Left ventricle myocardium superior (tissue), 1 donor: ENCODE measurements around the gene HIF1A. TPM values are rescaled to one million over a fixed set of nuclear protein-coding genes. Genes with fewer than 3 reads are reported as not detected.

Experiments used
- ATAC-seq: fragments of 200-7000 bp; cut with Tn5 transposase; one replicate; pipeline ENCODE4 v1.9.1; 2020; ENCODE audit warnings: mild to moderate bottlenecking, moderate library complexity
- DNase-seq: peaks from one replicate; pipeline ENCODE4 v3.0.0-alpha.2; 2020
- intact Hi-C: fragments of 100-400 bp; cut with micrococcal nuclease; formaldehyde crosslinking; loops from one replicate; pipeline ENCODE4 v1.11.0; 2022
- total RNA-seq: library from RNA; stranded (reverse); fragmentation: NEBNext Ultra II Directional; extraction: Animal tissue kit (Norgen Biotek cat#: 25700); gene quantifications from one replicate; pipeline ENCODE4 v1.2.1, GENCODE V29; 2021
- donor health status: DM: no; HTN: yes; CAD: no; lungs with severe emphysema.

HIF1A gene
- total RNA-seq, 1 donor from 2014 or later = 55.0 TPM

DNA sequence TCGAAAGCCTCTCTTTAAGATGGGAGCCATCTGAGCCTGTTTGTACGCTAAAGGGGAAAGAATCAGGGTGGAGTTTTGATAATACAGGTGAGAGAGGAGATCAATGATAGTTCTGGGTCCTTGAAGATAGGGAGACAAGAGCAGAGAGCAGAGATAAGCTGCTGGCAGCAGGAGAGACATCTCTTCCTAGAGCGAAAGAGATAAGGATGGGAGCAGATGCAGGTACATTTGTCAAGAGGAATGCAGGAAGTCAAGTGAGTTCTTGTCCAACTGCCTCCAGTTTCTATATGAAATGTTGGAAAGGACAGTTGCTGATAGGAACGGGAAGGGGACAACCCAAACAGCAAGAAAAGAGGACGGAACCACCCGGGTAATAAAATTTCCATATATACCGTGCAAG lies 24.7 kb upstream of the HIF1A start:
- intact Hi-C loops = no loop called here
- no peak for ATAC-seq
- DNase-seq = no peak

DNA sequence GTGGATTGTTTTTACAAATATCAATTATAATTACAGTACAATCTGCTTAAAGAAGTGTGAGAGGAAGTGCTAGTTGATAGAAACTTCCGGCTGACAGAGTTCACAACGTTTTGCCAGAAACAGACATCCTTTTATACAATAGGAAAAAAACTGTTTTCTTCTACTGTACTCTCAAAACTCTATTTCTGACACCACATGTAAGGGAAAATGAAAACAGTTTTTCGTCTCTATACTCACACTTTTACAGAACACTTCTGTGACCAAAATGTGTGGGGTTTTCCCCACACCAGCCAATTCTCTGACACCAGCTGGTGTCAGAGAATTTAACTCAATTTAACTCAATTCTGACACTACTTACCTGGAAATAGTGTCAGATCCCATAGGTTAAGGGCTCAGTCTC lies 24.2 kb upstream of the HIF1A start:
- ATAC-seq = no peak
- intact Hi-C loops = no loop called here
- DNase-seq = no peak

DNA sequence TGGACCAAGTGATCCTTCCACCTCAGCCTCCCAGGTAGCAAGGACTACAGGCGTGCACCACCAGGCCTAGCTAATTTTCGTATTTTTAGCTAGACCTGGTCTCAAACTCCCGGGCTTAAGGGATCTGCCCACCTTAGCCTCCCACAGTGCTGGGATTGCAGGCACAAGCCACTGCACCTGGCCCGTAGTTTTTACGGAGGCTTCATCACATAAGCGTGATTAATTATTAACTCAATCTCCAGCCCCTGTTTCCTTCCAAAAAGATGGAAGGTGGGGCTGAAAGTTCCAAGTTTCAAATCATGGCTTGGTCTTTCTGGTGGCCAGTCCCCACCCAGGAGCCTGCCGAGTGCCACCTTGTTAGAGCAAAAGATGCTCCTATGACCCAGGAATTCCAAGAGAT lies 22.5 kb upstream of the HIF1A start:
- DNase-seq (no peak), ATAC-seq (no peak)
- intact Hi-C loops = no loop called here

DNA sequence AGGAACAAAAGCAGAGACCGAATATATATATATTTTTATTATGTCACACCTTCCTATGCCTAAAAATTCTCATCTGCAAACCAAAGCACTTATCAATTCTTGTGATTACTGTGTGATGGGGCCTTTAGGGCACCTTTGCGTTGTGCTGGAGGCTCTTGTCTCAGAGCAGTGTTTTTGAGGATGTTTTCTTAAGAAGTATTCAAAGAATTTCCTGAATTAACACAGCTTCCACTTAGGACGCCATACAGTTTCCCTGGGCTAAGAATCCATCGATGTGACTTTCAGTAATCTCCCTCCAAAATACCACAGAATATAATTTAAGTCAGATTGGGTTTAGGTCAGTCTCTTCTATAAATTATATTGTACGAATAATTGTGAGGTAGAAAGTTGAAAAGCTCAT lies 22.0 kb upstream of the HIF1A start:
- intact Hi-C loops = no loop called here
- DNase-seq (no peak), ATAC-seq (no peak)

DNA sequence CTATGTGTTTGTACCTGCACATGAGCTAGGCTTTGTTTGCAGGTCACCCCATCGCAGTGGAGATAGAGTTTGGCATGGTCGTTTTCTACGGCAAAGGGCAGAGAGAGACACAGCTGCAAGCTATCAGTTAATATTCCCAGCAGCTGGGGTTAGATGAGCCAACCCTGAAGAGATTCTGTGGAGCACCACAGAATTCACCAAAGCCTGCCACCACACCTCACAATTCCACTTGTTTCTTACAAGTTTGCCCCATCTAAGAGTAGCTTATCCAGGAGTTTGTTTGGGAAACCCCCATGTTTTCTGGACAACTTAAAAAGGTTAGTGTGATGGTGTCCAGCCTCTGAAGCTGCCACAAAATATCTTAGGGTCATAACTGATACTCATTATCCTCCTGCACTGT lies 20.0 kb upstream of the HIF1A start:
- ATAC-seq (no peak), DNase-seq (no peak)
- intact Hi-C loops = no loop called here

DNA sequence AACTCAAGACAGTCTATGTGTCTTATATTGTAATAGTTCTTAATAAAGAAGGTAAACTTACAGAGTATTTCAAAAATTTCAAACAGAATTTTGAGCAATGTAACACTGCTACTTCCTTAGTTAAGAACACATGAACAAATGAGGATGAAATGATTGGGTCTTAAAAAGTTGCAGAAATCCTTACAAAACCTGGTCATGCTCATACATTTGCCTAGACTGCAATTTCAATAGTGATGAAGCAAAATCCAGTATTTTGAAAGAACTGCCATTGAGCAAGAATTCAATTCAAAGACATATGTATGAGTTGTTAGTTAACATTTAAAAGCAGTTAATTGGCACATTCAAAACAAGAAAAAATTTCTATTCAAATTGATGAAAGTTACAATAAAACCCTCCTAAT lies 17.8 kb upstream of the HIF1A start:
- no peak for ATAC-seq

DNA sequence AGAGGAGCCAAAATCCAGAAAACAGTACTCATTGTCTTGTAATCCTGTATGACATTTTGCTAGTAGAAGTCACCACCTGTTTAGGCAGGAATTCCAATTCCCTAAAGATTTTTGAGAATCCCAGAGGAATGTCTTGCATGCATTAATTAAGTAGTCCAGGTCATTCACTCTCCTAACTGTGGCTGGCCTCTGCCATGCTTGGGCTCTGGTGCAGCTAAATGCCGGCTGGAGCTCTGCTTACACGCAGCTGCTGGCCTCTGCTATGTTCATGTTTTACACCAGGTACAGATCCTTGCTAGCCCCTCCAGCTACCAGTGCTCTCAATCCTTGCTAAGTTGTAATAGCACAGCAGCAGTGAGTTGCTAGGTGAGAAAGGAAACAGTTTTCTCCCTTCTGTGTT lies 16.3 kb upstream of the HIF1A start:
- ATAC-seq (no peak), DNase-seq (no peak)
- intact Hi-C loops = no loop called here

More for the DNA sequence above, 17.8 kb upstream of the HIF1A start:
- DNase-seq = no peak
- intact Hi-C loops = no loop called here

DNA sequence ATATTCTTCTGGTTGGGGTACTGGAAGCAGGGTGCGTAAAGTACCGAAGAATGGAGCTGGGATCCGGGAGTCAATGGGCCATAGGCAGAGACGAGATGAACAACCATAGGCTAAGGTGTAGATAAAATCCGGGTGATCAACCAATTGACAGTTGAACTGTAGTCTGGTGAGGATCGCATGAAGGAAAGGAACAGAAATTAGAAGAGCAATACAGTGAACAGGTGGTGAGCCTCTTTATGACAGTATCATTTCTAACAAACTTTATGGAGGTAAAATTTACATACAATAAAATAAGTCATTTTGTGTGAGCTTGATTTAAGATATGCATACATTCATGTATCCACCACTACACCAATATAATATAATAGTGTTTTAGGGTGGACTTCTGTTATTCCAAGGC lies 13.9 kb upstream of the HIF1A start:
- no peak for ATAC-seq
- no peak for DNase-seq
- intact Hi-C loops = no loop called here

DNA sequence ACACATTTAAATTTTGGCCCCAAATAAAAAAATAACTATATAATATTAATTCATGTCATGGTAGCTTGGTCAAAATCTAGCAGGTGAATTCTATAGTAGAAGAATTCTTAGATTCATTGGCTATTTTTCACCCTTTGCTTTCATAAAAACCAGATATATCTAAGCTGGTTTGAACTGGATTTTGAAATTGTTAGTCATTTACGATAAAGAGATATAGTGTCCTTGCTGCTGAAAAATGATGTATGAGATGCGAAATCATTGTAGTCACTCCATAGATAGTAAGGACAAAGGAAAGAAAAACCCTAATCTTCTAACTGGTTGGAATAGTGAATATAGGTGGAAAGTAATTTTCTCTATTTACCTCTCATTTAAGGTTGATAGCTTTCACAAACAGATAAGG lies 12.2 kb upstream of the HIF1A start:
- DNase-seq (no peak), ATAC-seq (no peak)
- intact Hi-C loops = no loop called here

DNA sequence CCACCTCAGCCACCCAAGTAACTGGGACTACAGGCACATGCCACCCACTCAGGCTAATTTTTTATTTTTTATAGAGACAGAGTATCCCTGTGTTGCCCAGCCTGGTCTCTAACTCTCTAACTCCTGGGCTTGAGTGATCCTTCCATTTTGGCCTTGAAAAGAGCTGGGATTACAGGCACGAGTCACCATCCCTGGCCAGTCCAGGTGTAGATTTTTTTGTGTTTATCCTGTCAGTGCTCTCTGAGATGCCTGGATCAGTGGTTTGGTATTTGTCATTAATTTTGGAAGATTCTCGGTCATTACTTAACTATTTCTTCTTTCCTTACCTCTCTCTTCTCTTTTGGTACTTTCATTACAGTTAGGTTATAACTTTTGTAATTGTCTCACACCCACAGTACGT lies 5.3 kb upstream of the HIF1A start:
- ATAC-seq = no peak

DNA sequence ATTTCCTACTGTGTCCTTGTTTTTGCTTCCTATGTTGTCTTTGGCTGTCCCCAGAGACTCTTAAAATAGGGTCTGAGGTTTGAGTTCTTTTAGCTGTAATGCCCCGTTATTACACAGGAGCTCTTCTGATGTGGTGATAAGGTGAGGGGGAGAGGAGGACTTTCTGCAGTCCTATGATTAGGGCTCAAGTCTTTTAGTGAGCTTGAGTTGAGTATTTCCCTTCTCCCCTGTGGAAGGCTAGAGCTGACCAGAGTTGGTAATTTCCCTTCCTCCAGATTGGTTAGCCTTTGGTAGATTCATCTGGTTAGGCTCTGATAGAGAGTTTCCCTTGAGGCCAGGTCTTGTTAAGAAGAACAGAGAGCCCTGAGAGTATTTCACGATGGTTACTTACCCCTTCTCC lies 4.3 kb upstream of the HIF1A start:
- no peak for ATAC-seq
- intact Hi-C loops = loop anchor here (10.0 kb wide), 1 partner anchor 216 kb away; no protein-coding TSS in a partner anchor
- no peak for DNase-seq

More for the DNA sequence above, 5.3 kb upstream of the HIF1A start:
- no peak for DNase-seq
- intact Hi-C loops = loop anchor here (10.0 kb wide), 1 partner anchor 215 kb away; no protein-coding TSS in a partner anchor

DNA sequence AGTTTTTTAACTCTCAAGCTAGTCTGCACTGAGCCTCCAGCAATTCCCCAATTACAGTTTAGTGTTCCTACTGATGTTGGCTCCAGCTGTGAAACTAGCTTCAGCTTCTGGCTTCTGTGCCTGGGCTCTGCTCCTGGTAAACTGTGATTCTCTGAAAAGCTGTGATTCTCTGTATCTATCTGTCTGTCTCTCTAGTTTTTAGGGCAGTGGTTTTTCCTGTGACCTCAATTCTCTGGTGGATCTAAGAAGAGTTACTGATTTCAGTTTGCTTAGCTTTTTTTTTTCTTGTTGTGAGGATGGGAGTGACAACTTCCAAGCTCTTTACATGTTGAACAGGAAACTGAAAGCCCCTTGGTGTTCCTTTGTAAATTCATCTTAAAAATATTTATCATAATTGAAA lies 3.8 kb upstream of the HIF1A start:
- no peak for ATAC-seq
- intact Hi-C loops = loop anchor here (10.0 kb wide), 1 partner anchor 217 kb away; no protein-coding TSS in a partner anchor

DNA sequence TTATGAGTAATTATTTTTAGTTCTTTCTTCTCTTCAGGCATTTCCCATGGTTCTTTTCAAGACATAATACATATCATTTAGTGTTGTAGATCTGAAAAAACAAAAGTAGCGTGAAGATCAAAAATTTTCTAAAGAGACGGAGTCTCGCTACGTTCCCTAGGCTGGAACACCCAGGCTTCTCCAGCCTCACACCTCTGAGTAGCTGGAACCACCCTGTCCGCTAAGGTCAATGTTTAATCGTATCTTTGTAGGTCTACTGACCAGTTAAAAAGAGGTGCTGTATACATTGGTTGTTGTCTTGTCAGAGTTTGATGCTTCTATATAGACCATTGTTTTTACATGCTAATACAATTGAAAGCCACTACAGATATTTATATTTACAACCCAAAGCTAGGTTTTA lies 1.3 kb upstream of the HIF1A start:
- no peak for DNase-seq
- ATAC-seq = no peak
- intact Hi-C loops = loop anchor here (10.0 kb wide), 1 partner anchor 219 kb away; no protein-coding TSS in a partner anchor

More for the DNA sequence above, 3.8 kb upstream of the HIF1A start:
- no peak for DNase-seq

DNA sequence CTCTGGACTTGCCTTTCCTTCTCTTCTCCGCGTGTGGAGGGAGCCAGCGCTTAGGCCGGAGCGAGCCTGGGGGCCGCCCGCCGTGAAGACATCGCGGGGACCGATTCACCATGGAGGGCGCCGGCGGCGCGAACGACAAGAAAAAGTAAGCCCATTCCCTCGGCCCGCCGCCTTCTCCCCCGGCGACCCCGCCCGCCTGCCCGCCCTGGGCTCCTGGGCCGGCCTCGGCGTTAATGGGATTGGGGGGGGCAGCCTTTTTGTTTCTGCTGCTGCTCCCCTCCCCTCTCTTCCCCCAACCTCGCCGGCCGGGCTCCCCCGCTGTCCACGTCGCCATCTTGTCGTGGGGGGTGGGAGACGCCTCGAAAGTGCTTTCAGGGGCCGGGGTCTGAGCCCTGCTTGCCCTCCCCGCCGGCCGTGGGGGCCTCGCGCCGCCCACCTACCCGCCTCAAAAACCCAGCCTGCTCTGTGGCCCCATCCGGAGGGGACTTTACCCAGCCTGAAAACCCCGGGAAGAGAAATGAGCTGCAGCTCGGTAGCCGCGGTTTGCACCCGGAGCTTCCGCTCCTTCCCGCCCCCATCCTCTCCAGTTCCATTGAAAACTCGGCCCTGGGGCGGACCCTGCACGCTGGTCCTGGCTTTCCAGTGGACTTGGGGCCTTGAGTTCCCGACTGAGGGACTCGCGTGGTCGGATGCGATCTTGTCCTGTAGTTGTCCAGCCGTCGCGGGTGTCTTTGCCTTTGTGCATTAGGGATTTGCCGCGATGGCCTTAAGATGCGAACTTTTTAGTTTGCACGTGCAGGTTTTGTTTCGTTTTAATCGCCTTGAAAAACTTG lies 598 bp downstream of the HIF1A start:
- DNase-seq = peak; percentile 68
- intact Hi-C loops = loop anchor here (10.0 kb wide), 1 partner anchor 221 kb away; no protein-coding TSS in a partner anchor

DNA sequence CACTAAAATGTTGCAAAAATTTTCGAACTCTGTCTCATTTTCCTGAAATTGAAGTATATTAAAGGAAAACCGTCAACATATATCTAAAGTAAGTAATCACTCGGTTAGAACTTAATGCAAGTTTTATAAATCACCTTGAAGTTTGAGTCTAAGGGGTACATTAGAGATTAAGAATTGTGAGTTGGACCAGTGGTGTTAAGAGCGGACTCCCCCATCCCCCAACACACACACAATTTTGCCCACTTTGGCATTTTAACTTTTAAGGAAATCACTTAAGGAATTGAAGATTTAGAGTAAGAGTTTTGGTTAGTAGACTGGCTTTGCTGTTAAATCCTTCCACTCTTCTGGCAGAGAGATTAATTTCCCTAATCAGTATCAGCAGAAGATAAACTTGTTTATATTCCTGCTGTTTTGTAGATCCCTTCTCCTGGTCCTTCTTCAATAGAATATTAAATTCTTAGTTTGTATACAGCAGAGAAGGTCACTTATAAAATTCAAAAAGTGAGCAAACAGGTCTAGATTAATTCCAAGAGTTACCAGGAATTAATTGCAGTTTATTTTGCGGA lies 1.5 kb downstream of the HIF1A start:
- ATAC-seq = no peak
- intact Hi-C loops = loop anchor here (10.0 kb wide), 1 partner anchor 222 kb away; no protein-coding TSS in a partner anchor
- no peak for DNase-seq

More for the DNA sequence above, 598 bp downstream of the HIF1A start:
- peak; percentile 53 for ATAC-seq

DNA sequence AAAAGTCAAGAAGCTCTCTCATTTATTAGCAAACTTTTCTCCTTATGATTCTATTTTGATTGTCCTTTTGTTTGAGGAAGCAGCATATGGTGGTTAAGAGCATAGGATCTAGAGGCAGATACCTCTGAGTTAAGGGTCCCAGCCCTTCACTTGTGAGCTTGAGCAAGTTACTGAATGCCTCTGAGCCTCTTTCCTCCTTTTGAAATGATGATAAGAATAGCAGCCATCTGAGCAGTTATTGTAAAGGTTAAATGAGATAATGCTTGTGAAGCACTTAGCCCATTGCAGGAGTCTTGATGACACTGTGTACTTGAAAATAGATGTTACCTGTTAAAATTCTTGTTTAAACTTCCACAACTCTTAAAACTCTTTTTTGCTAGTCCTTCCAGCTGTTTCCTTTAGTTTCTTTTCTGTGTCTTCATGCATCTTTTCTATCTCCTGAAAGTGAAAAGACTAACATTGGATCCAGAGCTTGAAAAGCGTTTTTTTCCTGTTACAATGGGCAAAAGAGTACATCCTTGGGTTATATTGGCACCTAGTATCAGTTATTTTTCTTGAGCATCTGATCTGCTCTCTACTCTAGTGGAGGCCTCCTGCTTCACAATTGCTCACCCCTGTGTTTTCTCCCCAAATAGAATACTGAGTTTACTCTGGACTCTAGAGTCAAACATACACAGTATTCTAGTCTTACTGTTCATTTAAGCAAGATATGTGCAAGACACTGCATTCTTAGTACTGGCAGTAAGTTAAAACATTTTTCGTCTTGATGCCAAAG lies 3.1 kb downstream of the HIF1A start:
- intact Hi-C loops = loop anchor here (2.0 to 10.0 kb wide), 2 partner anchors 52 to 224 kb away; no protein-coding TSS in a partner anchor

DNA sequence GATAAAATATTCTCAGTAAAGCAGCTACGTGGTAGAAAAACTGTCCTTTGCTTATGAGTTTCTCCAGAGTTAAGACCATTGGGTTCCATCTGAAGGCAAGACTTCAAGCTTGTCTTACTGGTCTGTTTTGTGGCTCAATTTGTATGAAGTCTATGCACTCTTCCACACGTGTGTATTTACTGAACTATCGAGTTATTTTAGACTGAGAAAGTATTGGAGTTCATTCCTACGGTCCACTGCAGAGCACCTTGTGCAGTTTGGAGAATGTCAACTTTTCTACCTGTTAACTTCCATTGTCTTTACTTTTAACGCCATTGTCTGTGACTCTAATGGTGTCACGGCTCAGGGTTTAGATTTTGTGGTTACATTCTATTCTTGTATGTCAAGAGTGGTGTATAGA lies 3.7 kb downstream of the HIF1A start:
- intact Hi-C loops = loop anchor here (2.0 to 10.0 kb wide), 2 partner anchors 52 to 224 kb away; no protein-coding TSS in a partner anchor
- ATAC-seq (no peak), DNase-seq (no peak)

More for the DNA sequence above, 3.1 kb downstream of the HIF1A start:
- no peak for DNase-seq
- no peak for ATAC-seq

DNA sequence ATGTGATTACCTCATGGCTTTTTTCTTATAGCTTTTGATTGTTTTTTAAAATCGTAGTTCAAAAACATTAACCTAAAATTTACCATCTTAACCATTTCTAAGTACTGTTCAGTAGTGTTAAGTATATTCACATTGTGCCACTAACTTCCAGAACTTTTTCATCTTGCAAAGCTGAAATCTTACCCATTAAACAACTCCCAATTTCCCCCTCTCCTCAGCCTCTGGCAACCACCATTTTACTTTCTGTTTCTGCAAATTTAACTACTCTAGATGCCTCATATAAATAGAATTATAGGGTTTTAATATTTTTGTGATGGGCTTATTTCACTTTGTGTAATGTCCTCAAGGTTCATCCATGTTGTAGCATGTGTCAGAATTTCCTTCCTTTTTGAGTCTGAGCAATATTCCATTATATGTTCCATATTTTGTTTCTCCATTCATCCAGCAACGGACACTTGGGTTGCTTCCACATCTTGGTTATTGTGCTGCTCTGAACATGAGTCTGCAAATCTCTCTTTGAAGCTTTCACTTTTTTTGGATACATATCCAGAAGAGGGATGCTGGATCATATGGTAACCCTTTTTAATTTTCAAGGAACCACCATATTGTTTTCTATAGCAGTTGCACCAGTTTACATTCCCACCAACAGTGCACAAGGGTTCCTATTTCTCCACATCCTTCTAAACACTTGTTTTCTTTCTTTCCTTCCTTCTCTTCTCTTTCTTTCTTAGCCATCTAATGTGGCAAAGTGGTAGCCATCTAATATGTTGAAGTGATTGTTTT lies 5.0 kb downstream of the HIF1A start:
- DNase-seq (no peak), ATAC-seq (no peak)
- intact Hi-C loops = no loop called here

DNA sequence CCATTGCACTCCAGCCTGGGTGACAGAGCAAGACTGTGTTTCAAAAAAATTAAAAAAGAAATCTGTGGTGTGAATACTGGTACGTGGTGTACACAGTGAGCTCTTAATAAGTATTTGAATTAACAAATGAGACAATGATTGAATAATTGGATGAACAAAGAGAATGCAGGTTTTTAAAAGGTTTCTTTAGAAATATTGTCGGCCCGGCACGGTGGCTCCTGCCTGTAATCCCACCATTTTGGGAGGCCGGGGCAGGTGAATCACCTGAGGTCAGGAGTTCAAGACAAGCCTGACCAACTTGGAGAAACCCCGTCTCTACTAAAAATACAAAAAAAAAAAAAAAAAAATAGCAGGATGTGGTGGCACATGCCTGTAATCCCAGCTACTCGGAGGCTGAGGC lies 6.6 kb downstream of the HIF1A start:
- no peak for ATAC-seq
- intact Hi-C loops = no loop called here
- no peak for DNase-seq
